GM03348 (cell line): ENCODE results near the gene CFAP161.

Experiments used
- DNase-seq: peaks from one replicate; pipeline ENCODE4 v3.0.0; 2012; ENCODE audit warnings: low spot score

CFAP161 gene, protein sequence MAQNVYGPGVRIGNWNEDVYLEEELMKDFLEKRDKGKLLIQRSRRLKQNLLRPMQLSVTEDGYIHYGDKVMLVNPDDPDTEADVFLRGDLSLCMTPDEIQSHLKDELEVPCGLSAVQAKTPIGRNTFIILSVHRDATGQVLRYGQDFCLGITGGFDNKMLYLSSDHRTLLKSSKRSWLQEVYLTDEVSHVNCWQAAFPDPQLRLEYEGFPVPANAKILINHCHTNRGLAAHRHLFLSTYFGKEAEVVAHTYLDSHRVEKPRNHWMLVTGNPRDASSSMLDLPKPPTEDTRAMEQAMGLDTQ

DNA sequence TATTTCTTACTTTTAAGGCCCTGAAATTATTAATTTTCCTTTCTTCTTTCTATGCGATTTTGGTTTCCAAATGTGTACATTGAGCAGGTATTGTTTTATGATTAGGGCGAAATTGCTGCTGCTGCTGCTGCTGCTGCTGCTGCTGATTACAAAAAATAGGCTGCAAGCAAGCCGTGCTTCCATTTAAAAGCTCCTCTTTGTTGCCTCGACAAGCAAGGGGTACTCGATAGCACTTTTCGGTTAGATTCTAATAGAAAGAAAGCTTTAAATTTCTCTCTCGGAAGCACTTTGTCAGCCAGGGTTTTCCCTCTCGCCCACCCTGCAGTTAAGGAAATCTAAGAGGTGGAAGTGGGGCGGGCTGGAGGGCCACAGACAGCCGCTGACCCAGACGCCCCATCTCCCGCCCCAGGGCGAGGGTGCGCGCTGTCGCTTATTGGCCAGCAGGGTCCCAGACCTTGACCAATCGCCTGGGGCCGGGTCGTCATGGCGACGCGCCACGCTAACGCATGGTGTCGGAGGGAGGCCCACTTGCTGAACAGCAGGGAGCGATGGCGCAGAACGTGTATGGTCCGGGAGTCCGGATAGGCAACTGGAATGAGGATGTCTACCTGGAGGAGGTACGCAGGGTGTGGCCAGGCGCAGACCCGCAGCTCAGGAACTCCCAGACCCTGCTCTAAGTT, at the start of gene CFAP161:
TSS of gene CFAP161 (plus strand) at position 489 of the 680 bp plus-strand sequence. CDS start at position 549, 60 bp downstream.
- DNase-seq, result peak; percentile 94

DNA sequence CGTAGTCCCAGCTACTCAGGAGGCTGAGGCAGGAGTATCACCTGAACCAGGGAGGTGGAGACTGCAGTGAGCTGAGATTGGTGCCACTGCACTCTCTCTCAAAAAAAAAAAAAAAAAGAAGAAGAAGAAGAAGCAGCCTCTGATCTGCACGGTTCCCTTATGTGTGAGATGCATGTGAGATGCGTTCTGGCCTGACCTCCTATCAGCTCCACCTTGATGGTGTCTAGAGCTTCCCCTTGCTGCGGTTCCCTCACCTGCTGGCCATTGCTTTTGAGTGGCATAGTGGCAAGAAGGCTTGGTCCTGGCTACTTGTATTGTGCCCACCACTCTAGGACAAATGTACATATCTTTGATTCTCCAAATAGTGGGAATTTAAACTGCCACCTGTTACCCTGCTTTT, 49.4 kb upstream of the CFAP161 start:
- no peak for DNase-seq

DNA sequence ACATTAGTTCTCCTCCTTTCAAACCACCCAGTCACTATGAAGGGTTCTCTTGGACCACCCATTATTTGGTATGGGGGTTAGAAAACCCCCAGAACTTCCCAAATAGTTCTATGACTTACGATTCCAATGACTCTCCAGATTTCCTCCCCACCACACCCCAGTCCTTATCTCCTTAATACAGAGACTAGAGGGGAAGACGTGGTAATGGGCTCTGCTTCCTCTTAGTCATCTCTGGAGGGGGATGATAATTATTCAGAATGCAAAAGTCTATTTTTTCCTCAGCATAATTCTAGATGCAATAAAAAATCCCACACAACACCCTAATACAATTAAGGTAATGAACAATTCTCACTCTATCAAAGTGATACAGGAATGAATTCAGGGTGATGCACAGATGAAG, 48.9 kb upstream of the CFAP161 start:
- no peak for DNase-seq

DNA sequence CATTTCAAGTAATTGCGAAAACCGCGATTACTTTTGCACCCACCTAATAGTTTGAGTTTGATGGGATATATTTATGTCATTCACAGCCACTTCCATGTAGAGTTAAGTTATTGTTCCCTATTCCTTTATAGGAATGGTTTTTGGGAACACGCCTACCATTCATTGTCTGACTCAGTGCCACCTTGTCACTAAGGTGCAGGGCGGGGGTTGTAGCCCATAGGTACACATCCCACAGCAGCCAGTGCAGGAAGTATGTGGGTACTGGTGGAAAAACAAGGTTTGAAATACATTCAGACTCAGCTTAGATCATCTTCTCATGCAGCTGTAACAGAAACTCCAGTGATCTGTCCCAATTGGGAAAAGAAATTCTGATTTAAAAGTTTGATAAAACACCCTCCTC, 48.2 kb upstream of the CFAP161 start:
- no peak for DNase-seq

DNA sequence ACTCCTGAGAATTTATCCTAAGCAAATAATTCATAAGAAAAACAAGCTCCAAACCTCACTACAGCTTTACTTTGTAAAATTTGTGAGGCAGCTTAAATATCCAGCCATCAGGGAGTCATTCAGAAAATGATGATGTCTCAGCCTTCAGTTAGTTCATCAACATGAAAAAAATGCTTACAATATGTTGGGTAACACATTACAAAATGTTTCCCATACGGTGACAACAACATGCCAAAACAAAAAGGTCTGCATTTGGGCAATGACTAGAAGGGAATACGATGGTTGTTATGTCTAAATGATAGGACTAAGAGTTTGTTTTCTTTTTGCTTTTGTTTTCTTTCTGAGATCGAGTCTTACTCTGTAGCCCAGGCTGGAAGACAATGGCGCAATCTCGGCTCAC, 47.0 kb upstream of the CFAP161 start:
- DNase-seq, result peak; percentile 15

DNA sequence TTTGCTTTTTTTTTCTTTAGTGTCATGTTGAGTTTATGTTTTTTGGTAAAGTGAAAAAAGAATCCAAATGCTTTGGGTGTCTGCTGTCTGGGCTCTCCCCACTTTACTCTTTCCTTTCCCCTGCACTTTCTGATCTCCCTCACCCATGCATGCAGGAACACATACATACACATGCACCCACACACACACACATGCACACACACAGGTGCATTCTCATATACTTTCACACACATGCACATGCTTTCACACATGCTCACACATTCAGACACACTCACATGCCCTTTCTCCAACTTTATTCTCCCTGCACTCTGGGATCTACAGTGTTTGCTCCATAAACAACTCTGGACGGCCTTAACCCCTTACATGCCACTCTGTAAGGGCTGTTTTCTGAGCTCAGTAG, 46.4 kb upstream of the CFAP161 start:
- no peak for DNase-seq

DNA sequence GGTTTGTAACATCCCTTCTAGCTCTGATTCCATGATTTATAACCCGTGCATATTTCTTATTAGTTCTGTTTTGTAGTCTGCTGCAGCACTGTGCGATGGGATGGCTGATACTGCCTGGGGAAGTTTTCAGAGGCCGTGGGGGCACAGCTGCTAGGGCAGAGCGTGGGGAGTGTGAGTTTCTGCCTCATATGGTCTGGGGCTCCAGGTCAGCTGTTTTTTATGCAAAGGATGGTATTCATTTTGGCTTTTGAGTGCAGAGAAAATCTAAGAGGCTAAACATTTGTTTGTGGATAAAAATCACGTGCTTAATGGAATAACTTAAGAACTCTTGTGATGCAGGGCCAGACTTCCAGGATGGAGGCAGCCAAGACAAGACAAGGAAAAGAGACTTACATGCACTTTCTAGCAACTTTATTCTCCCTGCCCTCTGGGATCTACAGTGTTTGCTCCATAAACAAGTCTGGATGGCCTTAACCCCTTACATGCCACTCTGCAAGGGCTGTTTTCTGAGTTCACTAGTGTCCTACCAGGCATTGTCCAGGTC, 45.5 kb upstream of the CFAP161 start:
- no peak for DNase-seq

DNA sequence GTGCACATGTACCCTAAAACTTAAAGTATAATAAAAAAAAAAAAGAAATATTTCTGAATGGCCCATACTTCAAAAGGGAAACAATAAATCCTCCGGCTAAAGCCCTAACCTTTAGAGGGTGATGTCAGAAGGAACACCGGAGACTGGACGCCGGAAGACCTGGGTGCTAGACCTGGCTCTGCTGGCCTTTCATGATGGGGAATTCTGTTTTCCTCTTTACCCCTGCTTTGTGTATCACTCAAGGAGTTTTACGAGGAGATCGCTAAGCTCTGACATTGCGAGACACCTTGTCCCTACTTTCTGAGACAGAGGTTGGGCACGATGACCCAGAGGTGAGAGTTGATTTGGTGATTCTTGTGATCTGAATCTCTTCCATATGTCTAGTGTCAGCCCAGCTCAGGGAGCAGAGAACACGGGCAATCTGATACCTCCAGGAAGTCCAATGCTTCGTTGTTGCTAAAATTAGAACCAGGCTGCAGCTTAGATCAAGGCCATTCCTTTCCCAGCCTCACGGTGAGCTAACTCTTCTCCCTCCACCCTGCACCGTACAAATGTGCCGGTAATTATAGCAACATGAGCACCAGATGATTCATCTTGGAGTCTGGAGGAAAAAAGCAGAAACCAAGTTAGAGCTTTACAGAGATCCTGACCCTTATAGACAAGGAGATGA, 42.0 kb upstream of the CFAP161 start:
- peak; percentile 83 for DNase-seq

DNA sequence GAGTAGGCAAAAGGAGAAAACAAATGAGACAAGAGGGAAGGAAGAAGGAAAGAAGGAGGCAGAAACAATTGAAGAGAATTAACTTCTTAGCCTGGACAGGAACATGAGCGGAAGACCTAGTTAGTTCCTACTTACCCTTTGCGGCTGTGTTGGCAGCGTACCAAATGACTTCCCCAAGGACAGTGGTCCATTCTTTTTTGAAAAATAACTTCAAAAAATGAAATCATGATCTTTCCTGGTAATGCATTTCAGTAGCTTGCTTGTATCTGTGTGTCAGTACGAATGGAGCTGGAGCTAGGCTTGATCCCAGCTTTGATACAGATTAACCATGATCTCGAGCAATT, 41.5 kb upstream of the CFAP161 start:
- DNase-seq, result no peak

DNA sequence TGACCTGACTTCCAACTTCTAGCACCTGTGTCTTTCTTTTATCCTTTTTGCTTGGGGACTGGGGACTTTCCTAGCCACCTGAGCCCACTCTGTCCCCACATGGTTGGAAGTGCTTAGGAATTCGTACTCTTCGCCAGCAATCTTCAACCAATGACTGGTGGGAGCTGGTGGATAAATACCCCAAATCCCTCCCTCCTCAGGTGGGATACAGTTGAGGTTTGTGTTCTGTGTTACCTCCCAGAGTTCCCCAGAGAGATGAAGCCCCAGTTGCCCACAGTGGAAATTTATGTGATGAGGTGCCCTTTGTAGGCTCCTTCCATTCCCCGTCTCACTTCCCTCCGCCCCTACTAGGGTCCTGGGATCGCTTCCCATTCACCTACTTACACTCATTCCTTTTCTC, 40.1 kb upstream of the CFAP161 start:
- no peak for DNase-seq

DNA sequence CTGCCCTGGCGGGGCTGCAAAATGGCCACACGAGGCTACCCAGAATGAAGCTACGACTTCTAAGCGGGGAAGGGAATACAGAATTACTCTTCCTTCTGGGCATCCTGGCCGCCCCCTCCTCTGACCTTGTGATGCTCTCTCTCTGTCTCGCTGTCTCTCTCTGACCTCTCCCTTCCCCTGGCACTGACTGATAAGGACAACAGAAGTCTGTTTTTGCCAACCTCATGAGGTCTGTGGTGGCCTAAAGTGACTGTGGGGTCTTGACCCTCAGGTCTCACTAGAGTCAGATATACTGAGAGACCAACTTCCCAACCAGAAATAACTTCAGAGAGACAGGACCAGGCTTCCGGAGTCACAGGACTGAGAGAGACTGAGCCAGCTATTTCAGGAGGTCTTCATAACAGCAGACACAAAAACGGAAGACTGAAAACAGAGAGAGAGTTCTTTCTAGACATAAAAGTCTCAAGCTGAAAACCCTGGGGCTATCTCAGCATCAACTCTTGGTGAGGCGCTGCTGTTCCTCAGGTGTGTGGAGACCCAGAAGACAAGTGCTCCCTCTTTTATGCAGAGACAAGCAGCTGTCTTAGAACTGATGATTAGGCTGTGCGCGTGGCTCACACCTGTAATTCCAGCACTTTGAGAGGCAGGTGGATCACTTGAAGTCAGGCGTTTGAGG, 38.2 kb upstream of the CFAP161 start:
- no peak for DNase-seq

DNA sequence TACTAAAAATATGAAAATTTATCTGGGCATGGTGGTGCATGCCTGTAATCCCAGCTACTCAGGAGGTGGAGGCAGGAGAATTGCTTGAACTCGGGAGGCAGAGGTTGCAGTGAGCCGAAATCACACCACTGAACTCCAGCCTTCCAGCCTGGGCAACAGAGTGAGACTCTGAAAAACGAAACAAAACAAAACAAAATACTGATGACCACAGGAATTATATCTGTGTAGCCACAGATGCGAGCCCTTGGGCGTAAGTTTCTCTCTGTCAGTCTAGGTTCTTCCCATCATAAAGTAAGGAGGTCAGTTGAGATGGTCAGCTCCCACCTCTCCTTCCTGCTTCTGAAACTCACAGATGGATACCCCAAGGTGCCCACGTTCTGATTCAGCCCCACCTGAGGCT, 37.7 kb upstream of the CFAP161 start:
- no peak for DNase-seq

DNA sequence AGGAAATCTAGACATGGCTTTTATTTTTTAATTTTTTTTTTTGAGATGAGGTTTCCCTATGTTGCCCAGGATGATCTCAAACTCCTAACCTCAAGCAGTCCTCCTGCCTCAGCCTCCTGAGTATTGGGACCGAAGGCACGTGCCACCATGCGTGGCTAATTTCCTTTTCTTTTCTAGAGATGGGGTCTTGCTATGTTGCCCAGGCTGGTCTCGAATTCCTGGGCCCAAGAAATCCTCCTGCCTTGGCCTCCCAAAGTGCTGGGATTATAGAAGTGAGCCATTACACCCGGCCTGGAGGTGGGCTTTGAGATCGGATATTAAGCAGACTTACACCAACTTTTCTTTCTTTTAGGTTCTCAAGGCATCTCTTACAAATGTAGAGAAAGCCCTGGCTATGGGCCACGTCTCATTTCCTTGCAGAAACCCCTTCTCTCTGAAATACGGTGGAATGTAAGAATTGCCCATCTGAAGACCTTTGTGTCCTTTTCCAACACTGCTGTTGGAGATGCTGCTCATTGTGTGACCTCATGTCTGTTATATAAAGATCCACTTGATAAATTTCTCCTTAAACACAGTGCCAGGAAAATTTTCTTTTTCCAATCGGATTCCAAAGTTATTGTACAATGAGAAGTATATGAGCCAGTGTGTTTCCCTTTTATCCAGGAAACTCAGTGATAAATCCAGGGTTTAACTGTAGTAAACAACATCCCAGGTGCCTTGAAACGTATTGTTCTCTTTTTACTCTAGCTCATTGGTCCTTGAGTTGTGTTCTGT, 36.8 kb upstream of the CFAP161 start:
- no peak for DNase-seq

DNA sequence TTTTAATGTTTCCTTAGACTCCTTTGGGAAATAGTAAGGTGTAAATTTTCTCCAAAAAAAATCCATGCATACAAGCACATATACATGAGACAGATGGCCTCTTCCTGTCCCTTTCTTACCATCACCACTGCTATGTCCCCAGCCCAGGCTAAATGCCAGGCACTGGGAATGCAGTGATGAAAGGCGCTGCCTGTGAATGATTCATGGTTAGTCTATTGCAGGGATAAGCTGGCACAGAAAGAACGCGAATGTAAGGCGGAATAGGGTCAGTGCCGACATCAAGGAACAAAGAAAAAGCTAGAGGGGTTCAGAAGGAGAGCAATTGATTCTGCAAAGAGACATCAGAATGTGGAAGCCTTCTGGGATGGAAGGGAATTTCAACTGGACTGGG, 36.2 kb upstream of the CFAP161 start:
- no peak for DNase-seq

DNA sequence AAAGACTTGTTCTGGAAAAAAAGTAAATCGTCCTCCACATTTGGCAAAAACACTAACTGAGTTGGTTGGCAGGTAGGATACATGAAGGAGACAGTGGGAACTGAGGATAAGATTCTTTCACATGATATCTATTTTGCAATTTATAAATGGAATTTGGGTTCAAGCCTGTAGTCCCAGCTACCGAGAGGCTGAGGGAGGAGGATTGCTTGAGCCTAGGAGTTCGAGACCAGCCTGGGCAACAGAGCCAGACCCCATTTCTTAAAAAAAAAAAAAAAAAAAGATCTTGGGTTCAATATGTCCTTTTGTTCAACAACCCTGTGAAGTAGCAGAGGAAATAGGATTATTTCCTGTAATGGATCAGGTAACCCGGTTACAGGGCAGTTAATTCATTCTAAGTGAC, 35.7 kb upstream of the CFAP161 start:
- no peak for DNase-seq

DNA sequence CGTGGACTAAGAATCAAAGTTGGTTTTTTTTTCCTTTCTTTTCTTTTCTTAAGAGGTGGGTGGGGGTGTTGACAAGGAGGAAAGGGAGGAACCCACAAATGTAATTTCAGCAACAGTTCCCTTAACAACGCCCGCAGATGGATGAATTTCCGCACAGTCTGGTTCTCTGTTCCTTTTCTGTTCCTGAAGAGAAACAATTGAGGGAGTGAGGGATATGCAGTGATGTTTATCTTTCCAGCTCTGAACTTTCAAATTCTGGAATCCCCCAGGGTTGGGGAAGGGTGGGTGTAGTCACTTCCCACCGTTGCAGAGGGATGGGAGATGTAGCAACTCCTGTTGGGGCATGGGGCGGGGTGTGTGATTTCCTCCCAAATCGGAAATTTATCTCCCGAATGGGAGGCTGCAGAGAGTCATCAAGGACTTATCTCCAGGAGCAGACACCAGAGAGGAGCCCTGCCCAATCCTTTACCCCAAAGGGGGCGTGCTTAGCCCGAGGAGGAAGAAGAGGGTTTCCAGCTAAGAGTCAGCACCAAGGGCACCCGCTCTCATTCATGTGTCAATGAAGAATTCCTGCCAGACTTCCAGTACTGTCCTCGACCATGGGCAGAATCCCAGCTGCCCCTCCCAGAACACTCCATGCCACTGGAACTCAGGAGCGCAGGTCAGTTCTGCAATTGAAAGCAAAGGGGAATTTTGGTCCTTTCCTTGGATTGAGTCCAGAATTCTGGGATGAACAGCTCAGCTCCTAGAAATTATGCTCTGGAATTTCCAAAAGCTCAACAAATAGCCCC, 35.0 kb upstream of the CFAP161 start:
- no peak for DNase-seq

DNA sequence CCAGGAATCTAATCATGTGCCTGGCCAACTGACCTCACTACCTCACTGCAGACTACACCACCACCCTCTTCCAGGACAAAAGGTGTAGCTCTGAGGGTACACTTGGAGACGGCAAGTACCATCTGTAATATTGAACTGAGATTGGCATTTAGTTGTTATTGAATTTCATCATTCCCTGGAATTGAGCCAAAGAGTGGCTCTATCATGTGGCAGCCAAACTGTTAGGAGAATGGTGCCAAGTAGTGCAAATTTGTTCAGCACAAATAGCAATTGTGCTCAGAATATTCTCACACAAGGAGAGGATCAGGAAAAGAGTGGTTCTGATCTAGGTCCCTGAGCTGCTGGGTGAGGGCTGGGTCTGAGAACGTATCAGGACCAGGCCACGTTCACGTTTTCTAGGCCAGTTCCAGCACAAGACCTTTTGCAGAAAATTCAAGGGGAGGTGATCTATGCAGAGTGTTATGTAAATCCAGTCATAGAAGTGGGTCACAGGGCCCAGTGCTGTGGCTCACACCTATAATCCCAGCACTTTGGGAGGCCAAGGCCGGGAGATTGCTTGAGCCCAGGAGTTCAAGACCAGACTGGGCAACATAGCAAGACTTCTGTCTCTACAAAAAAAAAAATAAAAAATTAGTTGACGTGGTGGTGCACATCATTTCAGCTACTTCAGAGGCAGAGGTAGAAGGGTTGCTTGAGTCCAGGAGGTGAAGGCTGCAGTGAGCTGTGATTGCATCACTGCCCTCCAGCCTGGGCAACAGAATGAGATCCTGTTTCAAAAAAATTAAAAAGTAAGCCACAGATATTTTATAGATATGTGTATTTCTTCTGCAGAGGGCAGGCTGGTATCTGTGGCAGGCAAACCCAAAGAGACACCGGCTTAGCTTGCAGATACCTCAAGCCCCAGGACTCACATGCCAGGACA, 31.9 kb upstream of the CFAP161 start:
- no peak for DNase-seq

DNA sequence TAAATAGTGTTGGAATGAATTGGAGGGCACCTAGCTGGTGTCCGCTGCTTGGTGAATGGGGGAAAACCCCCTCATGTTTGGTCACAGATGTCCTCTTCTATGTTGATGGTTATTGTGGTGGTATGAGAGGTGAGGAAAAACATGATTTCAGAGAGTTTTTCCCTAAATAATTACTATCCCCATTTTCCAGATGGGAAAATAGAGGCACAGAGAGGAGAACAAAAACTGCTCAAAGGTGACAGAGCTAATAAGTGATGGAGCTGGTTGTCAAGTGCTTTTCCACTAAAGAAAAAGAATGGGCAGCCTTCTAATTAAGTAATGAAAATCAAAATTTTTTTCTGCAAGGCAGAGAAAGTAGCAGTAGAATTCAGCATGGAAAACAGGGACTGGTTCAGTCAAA, 30.2 kb upstream of the CFAP161 start:
- DNase-seq, result no peak

DNA sequence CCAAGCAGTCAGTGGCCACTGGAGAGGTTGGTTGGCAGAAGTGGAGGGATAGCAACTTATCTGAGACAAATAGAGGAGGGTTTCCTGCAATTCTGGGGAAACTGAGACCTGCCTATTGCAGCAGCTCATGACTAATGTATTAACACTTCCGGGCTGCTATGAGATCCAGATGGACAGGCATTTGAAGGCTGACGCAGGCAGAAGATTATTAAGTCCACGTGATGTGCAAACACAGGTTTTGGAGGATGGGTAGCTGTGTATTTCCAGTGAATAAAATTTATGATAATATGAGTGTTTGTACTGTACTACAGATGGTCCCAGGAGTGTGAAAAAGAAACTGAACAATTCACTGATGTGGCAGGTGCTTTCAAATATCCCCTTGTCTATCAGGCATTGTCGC, 28.5 kb upstream of the CFAP161 start:
- no peak for DNase-seq

DNA sequence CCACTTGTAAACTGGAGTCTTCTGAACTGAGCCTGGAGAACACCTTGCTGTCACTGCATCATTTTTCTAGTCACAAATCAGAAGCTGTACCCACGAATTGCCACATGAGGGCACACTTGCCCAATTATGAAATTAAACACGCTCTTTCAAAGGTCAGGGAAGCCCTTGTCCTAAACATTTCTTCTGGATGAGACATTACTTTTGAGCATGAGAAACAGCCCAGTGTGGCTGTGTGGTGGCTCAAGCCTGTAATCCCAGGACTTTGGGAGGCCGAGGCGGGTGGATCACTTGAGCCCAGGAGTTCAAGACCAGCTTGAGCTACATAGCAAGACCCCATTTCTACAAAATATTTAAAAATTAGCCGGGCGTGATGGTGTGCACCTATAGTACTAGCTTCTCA, 27.5 kb upstream of the CFAP161 start:
- DNase-seq, result peak; percentile 86
